ENCODE data around the gene C1orf94. TPM values are rescaled to one million over a fixed set of nuclear protein-coding genes. Genes with fewer than 3 reads are reported as not detected.

The C1orf94 gene, protein sequence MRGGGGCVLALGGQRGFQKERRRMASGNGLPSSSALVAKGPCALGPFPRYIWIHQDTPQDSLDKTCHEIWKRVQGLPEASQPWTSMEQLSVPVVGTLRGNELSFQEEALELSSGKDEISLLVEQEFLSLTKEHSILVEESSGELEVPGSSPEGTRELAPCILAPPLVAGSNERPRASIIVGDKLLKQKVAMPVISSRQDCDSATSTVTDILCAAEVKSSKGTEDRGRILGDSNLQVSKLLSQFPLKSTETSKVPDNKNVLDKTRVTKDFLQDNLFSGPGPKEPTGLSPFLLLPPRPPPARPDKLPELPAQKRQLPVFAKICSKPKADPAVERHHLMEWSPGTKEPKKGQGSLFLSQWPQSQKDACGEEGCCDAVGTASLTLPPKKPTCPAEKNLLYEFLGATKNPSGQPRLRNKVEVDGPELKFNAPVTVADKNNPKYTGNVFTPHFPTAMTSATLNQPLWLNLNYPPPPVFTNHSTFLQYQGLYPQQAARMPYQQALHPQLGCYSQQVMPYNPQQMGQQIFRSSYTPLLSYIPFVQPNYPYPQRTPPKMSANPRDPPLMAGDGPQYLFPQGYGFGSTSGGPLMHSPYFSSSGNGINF
- not detected in 5 replicates for total RNA-seq (2022; extraction: Qiagen RNA extraction)

DNA sequence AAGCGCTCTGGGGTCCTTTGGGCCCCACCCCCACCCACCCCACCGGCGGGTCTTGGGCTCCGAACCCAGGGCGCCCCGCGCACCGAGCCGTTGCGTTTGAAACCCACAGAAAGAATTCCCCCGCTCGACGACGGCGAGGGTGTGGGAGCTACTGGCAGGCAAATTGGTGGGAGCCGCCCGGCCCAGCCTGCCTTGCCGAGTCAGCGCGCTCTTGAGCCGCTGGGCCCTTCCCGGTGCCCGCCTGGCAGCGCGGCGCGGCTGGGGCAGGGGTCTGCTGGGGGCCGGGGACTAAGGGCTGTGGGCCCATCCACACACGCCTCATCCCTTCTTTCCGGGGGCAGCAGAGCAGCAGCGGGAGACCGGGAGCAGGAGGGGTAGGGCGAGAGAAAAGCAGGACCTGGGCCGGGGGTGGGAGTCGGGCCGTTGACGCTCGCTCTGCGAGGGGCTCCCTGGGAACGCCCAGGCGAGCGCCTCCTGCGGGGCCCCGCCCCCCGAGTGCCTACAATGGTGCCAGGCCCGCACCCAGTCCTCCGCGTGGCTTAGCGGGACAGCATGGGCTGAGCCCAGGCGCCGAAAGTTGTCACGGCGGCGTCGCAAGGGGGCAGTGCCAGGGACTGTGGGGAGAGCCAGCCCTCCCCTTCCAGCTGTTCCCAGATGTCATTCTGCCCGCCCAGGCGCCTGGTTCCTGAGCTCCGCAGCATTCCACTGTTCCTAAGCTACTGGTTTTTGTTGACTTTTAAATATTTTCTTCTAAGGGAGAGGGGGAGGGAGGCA is at the start of gene C1orf94:
TSS of gene C1orf94 (plus strand) at position 78 of the 774 bp plus-strand sequence. CDS start 883 bp downstream, outside the sequence.

DNA sequence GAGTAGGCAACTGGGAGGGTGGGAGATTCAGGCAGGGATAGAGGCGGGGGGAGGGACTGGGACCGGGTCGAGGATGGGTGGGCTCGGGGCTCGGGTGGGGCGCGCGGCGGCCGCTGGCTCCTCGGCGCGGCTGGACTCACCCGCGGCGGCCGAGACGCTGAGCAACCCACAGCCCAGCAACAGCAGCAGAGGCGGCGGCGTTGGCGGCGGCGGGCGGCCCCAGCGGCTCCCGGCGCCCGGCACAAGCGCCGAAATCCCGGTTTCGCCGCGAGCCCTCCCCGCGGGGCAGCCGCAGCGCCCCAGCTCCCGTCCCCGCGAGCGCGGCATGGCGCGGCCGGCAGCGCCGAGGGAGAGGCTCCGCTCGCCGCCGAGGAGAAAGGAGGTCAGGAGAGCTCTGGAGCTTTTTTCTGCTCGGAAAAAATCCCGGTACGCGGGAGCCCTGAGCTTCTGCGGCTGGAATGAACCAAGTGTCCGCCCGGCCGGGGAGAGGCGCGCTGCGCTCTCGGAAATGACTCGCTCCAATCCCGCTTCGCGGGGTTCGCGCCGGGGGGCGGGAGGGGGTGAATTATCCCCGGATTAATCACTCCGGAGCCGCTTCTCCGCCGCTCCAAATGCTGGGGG is 11.8 kb upstream of the C1orf94 start, which contains the start of gene CSMD2:
TSS of gene CSMD2 (minus strand) at position 460 of the 621 bp plus-strand sequence. CDS start at position 327, 133 bp downstream.

Other genes starting within 250 kb of the C1orf94 start
- not detected in 5 replicates for gene CSMD2, start 11.7 kb upstream of the C1orf94 start, total RNA-seq (2022; extraction: Qiagen RNA extraction)